CD4-positive, alpha-beta T cell treated with Interleukin-10 for 1 hour (primary cell): ENCODE measurements around the gene MAML2.
A peak's percentile ranks its signal among the peaks of the same experiment; 100 is the strongest.

Source experiments
- DNase-seq: peaks from one replicate; pipeline ENCODE4 v3.0.0-alpha.2; 2020

The MAML2 gene

GRCh38 chr11:96114178-96115064 lies 228.6 kb downstream of the MAML2 start:
- DNase-seq, result no peak

- no peak for DNase-seq
These were observed 229.8 kb downstream of the MAML2 start for GRCh38 chr11:96113193-96113681.

GRCh38 chr11:96112192-96113128 lies 230.5 kb downstream of the MAML2 start:
- DNase-seq, result no peak

GRCh38 chr11:96111308-96111707 lies 231.7 kb downstream of the MAML2 start:
- no peak for DNase-seq

- no peak for DNase-seq
These were observed 232.7 kb downstream of the MAML2 start for GRCh38 chr11:96110302-96110701.

- no peak for DNase-seq
These were observed 233.5 kb downstream of the MAML2 start for GRCh38 chr11:96109331-96110030.

- DNase-seq, result no peak
These were observed 235.7 kb downstream of the MAML2 start for GRCh38 chr11:96107143-96107824.

- no peak for DNase-seq
These were observed 236.3 kb downstream of the MAML2 start for GRCh38 chr11:96106645-96107044.

- DNase-seq, result no peak
These were observed 237.1 kb downstream of the MAML2 start for GRCh38 chr11:96105944-96106343.

- DNase-seq, result peak; percentile 37
These were observed 237.6 kb downstream of the MAML2 start for GRCh38 chr11:96105197-96105895.

- DNase-seq, result no peak
These were observed 238.5 kb downstream of the MAML2 start for GRCh38 chr11:96104496-96104895.

GRCh38 chr11:96103721-96104120 lies 239.3 kb downstream of the MAML2 start:
- no peak for DNase-seq

- DNase-seq, result no peak
These were observed 239.9 kb downstream of the MAML2 start for GRCh38 chr11:96103102-96103501.

- no peak for DNase-seq
These were observed 240.3 kb downstream of the MAML2 start for GRCh38 chr11:96102664-96103078.

GRCh38 chr11:96101146-96101545 lies 241.8 kb downstream of the MAML2 start:
- DNase-seq, result no peak

- DNase-seq, result no peak
These were observed 244.3 kb downstream of the MAML2 start for GRCh38 chr11:96098511-96099241.

- DNase-seq, result no peak
These were observed 245.1 kb downstream of the MAML2 start for GRCh38 chr11:96097844-96098421.

GRCh38 chr11:96096360-96096759 lies 246.6 kb downstream of the MAML2 start:
- DNase-seq, result no peak

- no peak for DNase-seq
These were observed 247.1 kb downstream of the MAML2 start for GRCh38 chr11:96095884-96096303.

GRCh38 chr11:96094156-96094555 lies 248.8 kb downstream of the MAML2 start:
- DNase-seq, result no peak
